ENCODE measurements around the gene IGFBP6.

Gene IGFBP6

GRCh38 chr12:53115891-53116648, 18.6 kb downstream of the IGFBP6 start:
- CTCF ChIA-PET = interaction anchor here (0.9 kb wide), 1 partner anchor 15 kb away, joined by 3 read pairs; no protein-coding TSS in a partner anchor

GRCh38 chr12:53118751-53119300, 21.4 kb downstream of the IGFBP6 start:
- TF ChIP-seq ZNF571 (tag by site-specific recombination; IDR thresholded peaks at IDR 0.05) = no peak
- no peak for TF ChIP-seq MYNN (tag by site-specific recombination; IDR thresholded peaks at IDR 0.05; ENCODE audit: borderline replicate concordance)
- no peak for TF ChIP-seq ZNF626 (tag by site-specific recombination; IDR thresholded peaks at IDR 0.05)
- TF ChIP-seq ZBTB8A (tag by site-specific recombination; IDR thresholded peaks at IDR 0.05) = no peak
- TF ChIP-seq SCRT2 (tag by site-specific recombination; IDR thresholded peaks at IDR 0.05) = no peak
- no peak for TF ChIP-seq ZNF521 (tag by site-specific recombination; IDR thresholded peaks at IDR 0.05)
- no peak for TF ChIP-seq ZNF660 (tag by site-specific recombination; IDR thresholded peaks at IDR 0.05)
- no peak for TF ChIP-seq ZNF768 (tag by site-specific recombination; IDR thresholded peaks at IDR 0.05)
- no peak for TF ChIP-seq KLF17 (tag by site-specific recombination; IDR thresholded peaks at IDR 0.05)
- no peak for TF ChIP-seq ZNF341 (tag by site-specific recombination; IDR thresholded peaks at IDR 0.05; ENCODE audit: low read depth)
- no peak for TF ChIP-seq AEBP2 (tag by site-specific recombination; IDR thresholded peaks at IDR 0.05; ENCODE audit: borderline replicate concordance)
- no peaks in the 10 kb centered on the region for H3K9me3 ChIP-seq (ENCODE audit: control insufficient read depth, insufficient read depth, low read depth, low read length)
- H3K4me3 ChIP-seq (ENCODE audit: low read depth, low read length) = no peak overlapping the region
- H3K36me3 ChIP-seq (ENCODE audit: control insufficient read depth in 2 of 2, insufficient read depth in 1 of 2, low read length in 2 of 2) = no peaks in the 10 kb centered on the region
- H3K27ac ChIP-seq (ENCODE audit: extremely low read depth, low read depth, low read length) = no peak overlapping the region
- H3K4me1 ChIP-seq (ENCODE audit: control insufficient read depth, insufficient read depth, low read length) = no peaks in the 10 kb centered on the region
- ChIA-PET POLR2A (no interaction called here), CTCF (no interaction called here)

More at GRCh38 chr12:53115891-53116648, 18.6 kb downstream of the IGFBP6 start:
- TF ChIP-seq ZSCAN4 (tag by site-specific recombination; IDR thresholded peaks at IDR 0.05) (no peak), ZNF580 (tag by site-specific recombination; IDR thresholded peaks at IDR 0.05) (peak; percentile 46; the same call in 1 of the 2 replicates), ZIC2 (tag by site-specific recombination; IDR thresholded peaks at IDR 0.05) (no peak), ZNF600 (tag by site-specific recombination; IDR thresholded peaks at IDR 0.05) (no peak), ZNF629 (tag by site-specific recombination; IDR thresholded peaks at IDR 0.05) (no peak), ZNF354C (tag by site-specific recombination; IDR thresholded peaks at IDR 0.05; ENCODE audit: borderline replicate concordance, low read depth) (no peak), ZNF169 (tag by site-specific recombination; IDR thresholded peaks at IDR 0.05) (no peak), ZNF596 (tag by site-specific recombination; IDR thresholded peaks at IDR 0.05) (no peak), ZNF776 (tag by site-specific recombination; IDR thresholded peaks at IDR 0.05; ENCODE audit: borderline replicate concordance) (no peak), ZNF768 (tag by site-specific recombination; IDR thresholded peaks at IDR 0.05) (peak; percentile 80), ZNF521 (tag by site-specific recombination; IDR thresholded peaks at IDR 0.05) (no peak), ZNF558 (tag by site-specific recombination; IDR thresholded peaks at IDR 0.05) (no peak), MZF1 (tag by site-specific recombination; IDR thresholded peaks at IDR 0.05; ENCODE audit: borderline replicate concordance) (no peak), PRDM6 (tag by site-specific recombination; IDR thresholded peaks at IDR 0.05) (no peak), ZBTB48 (tag by site-specific recombination; IDR thresholded peaks at IDR 0.05) (no peak)
- no peaks in the 10 kb centered on the region for H3K9me3 ChIP-seq (ENCODE audit: control insufficient read depth, insufficient read depth, low read depth, low read length)
- POLR2A ChIA-PET = interaction anchor here (1.5 kb wide), 1 partner anchor 37 kb away, joined by 4 read pairs; the partner anchor contains the start of gene SPRYD3
- H3K27ac ChIP-seq (ENCODE audit: extremely low read depth, low read depth, low read length) = no peak overlapping the region
- H3K4me1 ChIP-seq (ENCODE audit: control insufficient read depth, insufficient read depth, low read length) = no peaks in the 10 kb centered on the region
- no peaks in the 10 kb centered on the region for H3K36me3 ChIP-seq (ENCODE audit: control insufficient read depth in 2 of 2, insufficient read depth in 1 of 2, low read length in 2 of 2)
- no peak overlapping the region for H3K4me3 ChIP-seq (ENCODE audit: low read depth, low read length)

Measured in HEK293 (cell line).